Mammary epithelial cell (primary cell): ENCODE results near the gene OPALIN.

Experiments
- EZH2 ChIP-seq: IDR thresholded peaks from 2 replicates; pipeline ENCODE4 v1.6.1; 2012; ENCODE audit warnings: low read length, inconsistent platforms, borderline replicate concordance
- TF ChIP-seq, protein P1 (sequence below), 2 donors: IDR thresholded peaks in 1 of 2; conservative IDR thresholded peaks in 1 of 2; 2 replicates each; pipeline ENCODE4 v1.5.1; 2011 to 2012; ENCODE audit warnings: inconsistent platforms in 2 of 2, low read length in 2 of 2, mild to moderate bottlenecking in 2 of 2, control low read depth in 1 of 2, low read depth in 1 of 2; ENCODE audit not compliant: insufficient read depth in 1 of 2; ENCODE audit errors: extremely low read depth in 1 of 2

DNA sequence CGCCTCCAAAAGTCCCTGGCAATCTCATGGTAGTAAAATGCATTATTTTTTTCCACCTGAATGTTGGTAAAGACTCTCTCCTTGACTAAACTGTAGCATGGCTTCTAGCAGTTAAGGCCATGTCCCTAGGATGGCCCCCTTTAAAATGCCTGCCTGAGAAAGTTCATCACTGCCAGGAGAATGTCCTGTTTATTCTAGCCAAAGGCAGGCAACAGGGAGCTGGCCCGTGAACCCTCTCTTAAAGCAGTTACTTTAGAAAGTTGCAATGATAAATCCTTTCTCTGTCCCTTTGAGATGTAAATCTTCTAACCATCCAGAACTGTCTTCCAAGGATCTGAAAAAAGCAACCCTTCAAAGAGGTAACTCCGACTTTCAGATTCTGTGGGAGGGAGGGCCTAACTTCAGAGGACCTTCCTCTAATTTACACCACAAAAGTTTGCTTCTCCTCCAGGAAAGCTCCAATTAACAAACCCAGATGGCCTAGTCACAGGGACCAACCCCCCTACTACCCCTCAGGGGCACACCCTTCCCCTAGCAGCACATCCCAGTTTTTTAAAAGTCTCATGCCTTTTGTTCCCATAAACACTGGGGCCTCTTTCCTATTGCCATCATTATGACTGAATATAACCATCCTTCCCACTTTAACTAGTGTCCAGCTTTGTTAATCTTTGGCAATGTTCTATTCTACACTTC is 49.0 kb downstream of the OPALIN start:
- TF ChIP-seq, protein P1, sequence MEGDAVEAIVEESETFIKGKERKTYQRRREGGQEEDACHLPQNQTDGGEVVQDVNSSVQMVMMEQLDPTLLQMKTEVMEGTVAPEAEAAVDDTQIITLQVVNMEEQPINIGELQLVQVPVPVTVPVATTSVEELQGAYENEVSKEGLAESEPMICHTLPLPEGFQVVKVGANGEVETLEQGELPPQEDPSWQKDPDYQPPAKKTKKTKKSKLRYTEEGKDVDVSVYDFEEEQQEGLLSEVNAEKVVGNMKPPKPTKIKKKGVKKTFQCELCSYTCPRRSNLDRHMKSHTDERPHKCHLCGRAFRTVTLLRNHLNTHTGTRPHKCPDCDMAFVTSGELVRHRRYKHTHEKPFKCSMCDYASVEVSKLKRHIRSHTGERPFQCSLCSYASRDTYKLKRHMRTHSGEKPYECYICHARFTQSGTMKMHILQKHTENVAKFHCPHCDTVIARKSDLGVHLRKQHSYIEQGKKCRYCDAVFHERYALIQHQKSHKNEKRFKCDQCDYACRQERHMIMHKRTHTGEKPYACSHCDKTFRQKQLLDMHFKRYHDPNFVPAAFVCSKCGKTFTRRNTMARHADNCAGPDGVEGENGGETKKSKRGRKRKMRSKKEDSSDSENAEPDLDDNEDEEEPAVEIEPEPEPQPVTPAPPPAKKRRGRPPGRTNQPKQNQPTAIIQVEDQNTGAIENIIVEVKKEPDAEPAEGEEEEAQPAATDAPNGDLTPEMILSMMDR (conservative IDR thresholded peaks at IDR 0.05 in 1 of 2, IDR thresholded peaks at IDR 0.05 in 1 of 2; ENCODE audit: extremely low read depth in 1 of 2, insufficient read depth in 1 of 2, low read depth in 1 of 2, low read length in 2 of 2) = no peak
- TF ChIP-seq EZH2 = no peak
